BJ (cell line): ENCODE results near the gene COL16A1. TPM values are rescaled to one million over a fixed set of nuclear protein-coding genes. Genes with fewer than 3 reads are reported as not detected.

ENCODE experiments used
- CTCF ChIA-PET: fragments of 350-600 bp; formaldehyde crosslinking; extraction: SDS; loops from one replicate; lab custom pipeline; 2021; ENCODE audit warnings: antibody characterized with exemption, inconsistent platforms; lab: Yijun Ruan, JAX
- POLR2A ChIA-PET: fragments of 300-600 bp; sonication (Branson Sonifier 250); formaldehyde crosslinking; extraction: SDS; loops from one replicate; lab custom pipeline; 2021; ENCODE audit warnings: antibody characterized with exemption; lab: Charles Lee
- DNase-seq: peaks from one replicate; pipeline ENCODE4 v3.0.0-alpha.2; 2011; ENCODE audit warnings: low read depth
- H3K27me3 ChIP-seq: 2 replicates; pipeline ENCODE4 v1.6.0; 2011; ENCODE audit warnings: low read length; ENCODE audit not compliant: control insufficient read depth, insufficient read depth
- H3K36me3 ChIP-seq: 2 replicates; pipeline ENCODE4 v1.5.1; 2011; ENCODE audit warnings: low read length; ENCODE audit not compliant: control insufficient read depth, insufficient read depth
- H3K4me3 ChIP-seq: 2 replicates; pipeline ENCODE4 v1.5.1; 2011; ENCODE audit warnings: low read depth, mild to moderate bottlenecking, control low read depth, low read length
- polyA plus RNA-seq: library from polyadenylated mRNA; depleted of rRNA; stranded (reverse); fragments of >200 nt; gene quantifications from 2 replicates; pipeline ENCODE4 v1.2.3, GENCODE V29; 2011
- TF ChIP-seq, protein P1 (sequence below): IDR thresholded peaks from 2 replicates; pipeline ENCODE4 v1.5.1; 2011; ENCODE audit warnings: low read depth, mild to moderate bottlenecking, control low read depth, inconsistent platforms, low read length, moderate library complexity; ENCODE audit not compliant: insufficient read depth

Gene COL16A1
- polyA plus RNA-seq, 1 experiment = 123 TPM

DNA sequence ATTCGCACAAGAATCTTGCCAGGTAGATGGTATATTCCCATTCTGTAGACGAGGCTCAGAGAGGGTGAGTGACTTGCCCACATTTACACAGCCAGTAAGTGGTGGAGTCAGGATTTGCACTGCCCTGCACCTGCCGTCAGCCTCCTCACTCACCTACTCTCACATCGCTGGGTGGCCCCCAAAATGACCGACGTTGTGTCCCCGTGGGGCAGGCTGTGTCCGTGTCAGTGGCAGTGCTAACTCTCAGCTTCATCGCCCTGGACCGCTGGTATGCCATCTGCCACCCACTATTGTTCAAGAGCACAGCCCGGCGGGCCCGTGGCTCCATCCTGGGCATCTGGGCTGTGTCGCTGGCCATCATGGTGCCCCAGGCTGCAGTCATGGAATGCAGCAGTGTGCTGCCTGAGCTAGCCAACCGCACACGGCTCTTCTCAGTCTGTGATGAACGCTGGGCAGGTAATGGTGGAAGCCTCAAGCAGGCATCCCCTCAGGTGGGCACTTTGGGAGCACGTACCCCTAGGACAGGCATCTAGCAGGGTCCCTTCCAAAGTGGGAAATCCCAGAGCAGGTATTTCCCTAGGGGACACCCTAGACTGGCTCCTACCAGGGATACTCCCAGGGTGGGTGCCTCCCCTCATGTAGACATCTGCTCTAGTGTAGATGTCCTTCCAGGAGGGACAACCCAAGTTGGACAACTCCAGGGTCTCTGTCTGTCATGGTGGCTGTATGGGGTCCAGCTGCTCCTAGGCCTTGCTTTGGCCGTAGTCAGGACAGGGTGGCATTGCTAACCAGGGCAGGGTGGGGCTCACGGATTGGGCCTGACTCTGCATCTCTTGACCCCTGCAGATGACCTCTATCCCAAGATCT, 83.0 kb downstream of the COL16A1 start:
- no peak overlapping the region for H3K4me3 ChIP-seq
- TF ChIP-seq, protein P1, sequence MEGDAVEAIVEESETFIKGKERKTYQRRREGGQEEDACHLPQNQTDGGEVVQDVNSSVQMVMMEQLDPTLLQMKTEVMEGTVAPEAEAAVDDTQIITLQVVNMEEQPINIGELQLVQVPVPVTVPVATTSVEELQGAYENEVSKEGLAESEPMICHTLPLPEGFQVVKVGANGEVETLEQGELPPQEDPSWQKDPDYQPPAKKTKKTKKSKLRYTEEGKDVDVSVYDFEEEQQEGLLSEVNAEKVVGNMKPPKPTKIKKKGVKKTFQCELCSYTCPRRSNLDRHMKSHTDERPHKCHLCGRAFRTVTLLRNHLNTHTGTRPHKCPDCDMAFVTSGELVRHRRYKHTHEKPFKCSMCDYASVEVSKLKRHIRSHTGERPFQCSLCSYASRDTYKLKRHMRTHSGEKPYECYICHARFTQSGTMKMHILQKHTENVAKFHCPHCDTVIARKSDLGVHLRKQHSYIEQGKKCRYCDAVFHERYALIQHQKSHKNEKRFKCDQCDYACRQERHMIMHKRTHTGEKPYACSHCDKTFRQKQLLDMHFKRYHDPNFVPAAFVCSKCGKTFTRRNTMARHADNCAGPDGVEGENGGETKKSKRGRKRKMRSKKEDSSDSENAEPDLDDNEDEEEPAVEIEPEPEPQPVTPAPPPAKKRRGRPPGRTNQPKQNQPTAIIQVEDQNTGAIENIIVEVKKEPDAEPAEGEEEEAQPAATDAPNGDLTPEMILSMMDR = no peak
- no peak for DNase-seq
- CTCF ChIA-PET = interaction anchor here (0.5 to 0.6 kb wide), 3 partner anchors 12 to 365 kb away, joined by 3 read pairs; no protein-coding TSS in a partner anchor
- H3K27me3 ChIP-seq = peaks cover 11% of the 10 kb centered on the region
- no peaks in the 10 kb centered on the region for H3K36me3 ChIP-seq
- POLR2A ChIA-PET = no interaction called here

DNA sequence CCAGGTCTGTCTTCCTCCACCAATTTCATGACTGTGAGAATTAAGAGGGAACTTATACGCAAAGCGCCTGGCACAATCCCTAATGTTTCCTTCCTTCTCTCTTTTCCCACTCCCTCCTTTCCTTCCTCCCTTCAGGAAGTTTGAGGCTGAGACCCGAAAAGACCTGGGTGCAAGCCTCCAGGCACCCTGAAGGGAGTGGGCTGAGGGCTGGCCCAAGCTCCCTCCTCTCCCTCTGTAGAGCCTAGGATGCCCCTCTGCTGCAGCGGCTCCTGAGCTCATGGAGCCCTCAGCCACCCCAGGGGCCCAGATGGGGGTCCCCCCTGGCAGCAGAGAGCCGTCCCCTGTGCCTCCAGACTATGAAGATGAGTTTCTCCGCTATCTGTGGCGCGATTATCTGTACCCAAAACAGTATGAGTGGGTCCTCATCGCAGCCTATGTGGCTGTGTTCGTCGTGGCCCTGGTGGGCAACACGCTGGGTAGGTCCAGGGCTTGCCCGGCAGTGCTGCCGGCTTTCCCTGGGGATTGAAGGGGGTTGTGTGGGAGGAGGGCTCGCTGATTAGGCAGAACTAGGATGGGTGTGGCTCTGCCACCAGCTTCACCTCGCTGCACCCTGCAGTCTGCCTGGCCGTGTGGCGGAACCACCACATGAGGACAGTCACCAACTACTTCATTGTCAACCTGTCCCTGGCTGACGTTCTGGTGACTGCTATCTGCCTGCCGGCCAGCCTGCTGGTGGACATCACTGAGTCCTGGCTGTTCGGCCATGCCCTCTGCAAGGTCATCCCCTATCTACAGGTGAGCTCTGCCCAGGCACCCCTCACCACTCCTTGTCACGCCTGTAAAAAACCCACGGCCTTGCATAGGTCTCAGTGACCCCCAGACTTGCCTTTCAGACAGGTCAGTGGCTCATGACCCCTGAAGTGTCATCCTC, 84.6 kb downstream of the COL16A1 start:
- H3K36me3 ChIP-seq = no peaks in the 10 kb centered on the region
- H3K4me3 ChIP-seq = no peak overlapping the region
- ChIA-PET CTCF (interaction anchor here (0.9 to 4.0 kb wide), 17 partner anchors 10 to 197 kb away, joined by 3 to 29 read pairs (median 6); partner anchors contain the start of gene PEF1), POLR2A (no interaction called here)
- DNase-seq = no peak
- H3K27me3 ChIP-seq = peaks cover 12% of the 10 kb centered on the region
- TF ChIP-seq, protein P1 = no peak

DNA sequence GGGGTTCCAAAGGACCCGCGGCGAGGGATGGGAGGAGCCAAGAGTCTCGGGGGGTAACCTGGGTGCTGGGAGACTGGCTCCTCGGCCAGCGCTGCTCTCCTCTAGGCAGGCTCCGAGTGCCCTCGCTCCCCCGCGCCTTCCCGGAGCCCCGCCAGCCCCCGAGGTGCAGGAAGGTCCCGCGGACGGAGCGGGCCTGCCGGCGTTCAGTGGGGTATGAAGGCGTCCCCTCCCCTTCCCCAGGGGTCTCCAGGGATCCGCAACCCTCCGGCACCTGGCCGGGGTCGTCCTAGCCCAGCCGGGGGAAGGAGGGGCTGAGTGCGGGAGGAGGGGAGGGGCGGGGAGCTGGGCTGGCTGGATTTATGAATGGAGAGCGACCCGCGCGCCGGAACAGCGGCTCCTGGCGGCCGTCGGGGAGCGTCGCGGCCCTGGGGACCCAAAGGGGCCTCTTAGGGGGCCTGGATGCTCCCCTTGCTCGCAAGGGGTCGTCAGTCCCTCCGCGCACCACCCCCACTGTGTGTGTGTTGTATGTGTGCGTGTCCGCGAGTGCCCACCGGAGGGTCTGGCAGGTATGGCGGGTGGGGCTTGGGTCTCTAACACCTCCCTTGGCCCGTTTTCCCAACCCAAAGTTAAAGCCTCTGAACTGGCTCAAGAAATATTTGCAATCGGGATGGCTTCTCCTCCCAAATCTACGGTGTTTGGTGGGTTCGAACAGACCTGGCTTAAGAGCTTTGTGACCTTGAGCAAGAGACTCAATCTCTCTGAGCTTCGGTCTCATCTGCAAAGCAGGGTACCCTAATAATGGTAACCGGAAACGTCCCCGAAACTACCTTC, 85.7 kb downstream of the COL16A1 start:
- no peak for DNase-seq
- ChIA-PET POLR2A (no interaction called here), CTCF (interaction anchor here (0.9 to 4.0 kb wide), 20 partner anchors 9 to 196 kb away, joined by 3 to 29 read pairs (median 6); partner anchors contain the start of gene PEF1)
- Histone ChIP-seq H3K27me3 (peaks cover 12% of the 10 kb centered on the region), H3K4me3 (peak overlapping the region; percentile 47), H3K36me3 (no peaks in the 10 kb centered on the region)
- TF ChIP-seq, protein P1 = peak; percentile 95

DNA sequence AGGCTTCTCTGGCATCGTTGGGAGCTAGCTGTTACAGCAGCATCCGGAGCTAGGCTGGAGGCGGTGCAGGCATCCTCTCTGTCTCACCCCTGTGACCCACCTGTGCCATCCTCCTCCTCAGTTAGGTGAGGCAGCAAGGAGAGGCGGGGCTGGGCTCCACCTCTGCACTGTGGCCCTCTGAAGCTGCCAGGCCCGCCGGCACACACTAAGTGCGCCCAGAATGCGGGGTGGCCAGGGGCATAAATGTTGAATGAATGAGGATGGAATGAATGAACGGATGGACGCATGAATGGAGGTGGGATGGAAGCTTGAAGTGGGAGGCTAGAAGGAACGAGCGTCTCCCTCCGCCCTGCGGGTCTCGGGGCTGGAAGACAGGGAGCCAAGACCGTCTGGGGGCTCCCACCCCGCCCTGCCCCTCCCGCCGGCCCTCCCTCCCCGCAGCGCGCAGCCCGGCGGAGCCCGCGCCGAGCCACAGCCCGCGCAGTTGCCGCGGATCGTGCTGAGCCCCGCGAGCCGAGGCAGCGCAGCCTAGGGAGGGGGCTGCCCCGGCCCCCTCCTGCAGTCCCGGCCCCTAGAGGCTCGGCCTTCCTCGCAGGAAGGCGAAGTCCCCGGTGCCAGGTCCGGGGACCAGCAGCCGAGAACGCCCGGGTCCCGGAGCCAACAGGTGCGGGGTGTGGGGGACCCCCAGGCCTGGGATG, 86.5 kb downstream of the COL16A1 start, which contains the start of gene HCRTR1:
HCRTR1 (plus strand) TSS at position 472 of the 698 bp plus-strand sequence. CDS start 1,504 bp downstream, outside the sequence.
- ChIA-PET CTCF (interaction anchor here (0.5 to 4.0 kb wide), 23 partner anchors 8 to 195 kb away, joined by 3 to 29 read pairs (median 5); partner anchors contain the start of gene PEF1), POLR2A (no interaction called here)
- Histone ChIP-seq H3K27me3 (peaks cover 12% of the 10 kb centered on the region), H3K36me3 (no peaks in the 10 kb centered on the region), H3K4me3 (peak within 1 kb of the TSS; percentile 47)
- TF ChIP-seq, protein P1 = no peak
- DNase-seq = no peak
